NCI-H2107 (cell line): ENCODE results near the gene GP1BB.

ENCODE experiments used
- DNase-seq: peaks from one replicate; lab custom pipeline; 2025; lab: John Stamatoyannopoulos, UW

Gene GP1BB

GRCh38 chr22:19756288-19757128, 33.2 kb downstream of the GP1BB start:
- peak; percentile 22 for DNase-seq

- DNase-seq: no peak
Measured at GRCh38 chr22:19757140-19757984, 34.0 kb downstream of the GP1BB start.

GRCh38 chr22:19757985-19758895, 34.9 kb downstream of the GP1BB start:
- DNase-seq: no peak

GRCh38 chr22:19758896-19759426, 35.6 kb downstream of the GP1BB start:
- DNase-seq: no peak

- no peak for DNase-seq
Measured at GRCh38 chr22:19759427-19760057, 36.2 kb downstream of the GP1BB start.

- DNase-seq: no peak
Measured at GRCh38 chr22:19760058-19760950, 37.0 kb downstream of the GP1BB start, which contains the start of gene TBX1. TBX1 (plus strand) TSS chr22:19760778; CDS start chr22:19760844, 66 bp downstream.

- no peak for DNase-seq
Measured at GRCh38 chr22:19760951-19761724, 37.8 kb downstream of the GP1BB start.

- no peak for DNase-seq
Measured at GRCh38 chr22:19761725-19762567, 38.6 kb downstream of the GP1BB start.

- DNase-seq: no peak
Measured at GRCh38 chr22:19762568-19763457, 39.5 kb downstream of the GP1BB start.

- no peak for DNase-seq
Measured at GRCh38 chr22:19763458-19764298, 40.3 kb downstream of the GP1BB start.

- DNase-seq: no peak
Measured at GRCh38 chr22:19764299-19764593, 40.9 kb downstream of the GP1BB start.

GRCh38 chr22:19764636-19765476, 41.5 kb downstream of the GP1BB start:
- DNase-seq: no peak

- no peak for DNase-seq
Measured at GRCh38 chr22:19765477-19766239, 42.3 kb downstream of the GP1BB start.

- DNase-seq: no peak
Measured at GRCh38 chr22:19766240-19766510, 42.8 kb downstream of the GP1BB start.
